Lower leg skin (tissue), 3 donors: ENCODE data around the gene PRIMPOL.

Source experiments
- POLR2A ChIP-seq, 2 donors: fragments of 450-650 bp; IDR thresholded peaks; one replicate each; pipeline ENCODE4 v1.6.1; 2016 to 2017; ENCODE audit warnings: antibody characterized with exemption in 2 of 2, mild to moderate bottlenecking in 1 of 2, moderate library complexity in 1 of 2
- TF ChIP-seq, protein P1 (sequence below), 3 donors: fragments of 450-650 bp; IDR thresholded peaks; one replicate each; pipeline ENCODE4 v1.5.1; 2016; ENCODE audit warnings: antibody characterized with exemption in 3 of 3, mild to moderate bottlenecking in 3 of 3, moderate library complexity in 2 of 3

DNA sequence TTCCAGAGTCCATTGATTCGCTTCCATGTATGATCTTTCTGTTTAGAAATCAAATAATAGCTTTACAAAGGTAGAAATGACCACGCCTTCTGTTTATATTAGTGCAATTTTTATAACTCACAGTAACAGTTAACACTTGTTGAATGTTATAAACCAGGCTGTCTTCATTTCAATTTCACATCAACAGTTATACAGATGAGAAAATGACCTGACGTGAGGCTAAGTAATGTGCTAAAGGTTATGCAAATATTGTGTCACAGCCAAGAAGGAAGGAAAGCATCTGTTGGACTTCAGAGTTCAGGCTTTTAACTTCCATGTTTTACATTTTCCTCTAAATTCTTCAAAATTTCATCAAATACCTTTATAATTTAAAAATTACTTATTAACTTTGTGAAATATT, 14.2 kb upstream of the PRIMPOL start:
- TF ChIP-seq, protein P1, sequence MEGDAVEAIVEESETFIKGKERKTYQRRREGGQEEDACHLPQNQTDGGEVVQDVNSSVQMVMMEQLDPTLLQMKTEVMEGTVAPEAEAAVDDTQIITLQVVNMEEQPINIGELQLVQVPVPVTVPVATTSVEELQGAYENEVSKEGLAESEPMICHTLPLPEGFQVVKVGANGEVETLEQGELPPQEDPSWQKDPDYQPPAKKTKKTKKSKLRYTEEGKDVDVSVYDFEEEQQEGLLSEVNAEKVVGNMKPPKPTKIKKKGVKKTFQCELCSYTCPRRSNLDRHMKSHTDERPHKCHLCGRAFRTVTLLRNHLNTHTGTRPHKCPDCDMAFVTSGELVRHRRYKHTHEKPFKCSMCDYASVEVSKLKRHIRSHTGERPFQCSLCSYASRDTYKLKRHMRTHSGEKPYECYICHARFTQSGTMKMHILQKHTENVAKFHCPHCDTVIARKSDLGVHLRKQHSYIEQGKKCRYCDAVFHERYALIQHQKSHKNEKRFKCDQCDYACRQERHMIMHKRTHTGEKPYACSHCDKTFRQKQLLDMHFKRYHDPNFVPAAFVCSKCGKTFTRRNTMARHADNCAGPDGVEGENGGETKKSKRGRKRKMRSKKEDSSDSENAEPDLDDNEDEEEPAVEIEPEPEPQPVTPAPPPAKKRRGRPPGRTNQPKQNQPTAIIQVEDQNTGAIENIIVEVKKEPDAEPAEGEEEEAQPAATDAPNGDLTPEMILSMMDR (IDR thresholded peaks at IDR 0.05) = no peak
- TF ChIP-seq POLR2A (IDR thresholded peaks at IDR 0.05) = no peak
